Astrocyte of the cerebellum (primary cell): ENCODE data around the gene ELMO3.

Experiments
- DNase-seq: peaks from one replicate; pipeline ENCODE4 v3.0.0-alpha.2; 2011; ENCODE audit warnings: low read depth
- H3K4me3 ChIP-seq: 2 replicates; pipeline ENCODE4 v1.5.1; 2011; ENCODE audit warnings: mild to moderate bottlenecking, low read depth, low read length, moderate library complexity
- in situ Hi-C: cut with HindIII; loops from 2 replicates; pipeline ENCODE4 v1.10.0; 2017; ENCODE audit warnings: low sequenced_read_pairs
- TF ChIP-seq, protein P1 (sequence below): IDR thresholded peaks from 2 replicates; pipeline ENCODE4 v1.5.1; 2012; ENCODE audit warnings: low read length, low read depth, moderate library complexity, mild to moderate bottlenecking; ENCODE audit errors: missing control alignments

The ELMO3 gene

DNA sequence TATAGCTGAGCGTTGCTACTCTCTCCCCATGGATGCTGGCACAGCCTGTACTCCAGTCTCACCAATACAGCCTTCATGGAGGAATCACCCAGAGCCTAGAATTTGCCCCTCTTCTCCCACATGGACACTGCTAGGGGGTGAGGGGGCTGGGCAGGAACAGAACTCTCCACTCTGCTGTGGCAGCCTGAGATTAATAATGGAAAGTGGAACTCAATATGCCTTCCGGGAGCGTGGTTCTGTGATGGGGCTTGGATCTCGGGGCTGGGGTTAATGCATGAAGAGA is 51.1 kb downstream of the ELMO3 start:
- in situ Hi-C loops = no loop called here
- DNase-seq = no peak
- peak overlapping the region; percentile 91 for H3K4me3 ChIP-seq
- TF ChIP-seq, protein P1, sequence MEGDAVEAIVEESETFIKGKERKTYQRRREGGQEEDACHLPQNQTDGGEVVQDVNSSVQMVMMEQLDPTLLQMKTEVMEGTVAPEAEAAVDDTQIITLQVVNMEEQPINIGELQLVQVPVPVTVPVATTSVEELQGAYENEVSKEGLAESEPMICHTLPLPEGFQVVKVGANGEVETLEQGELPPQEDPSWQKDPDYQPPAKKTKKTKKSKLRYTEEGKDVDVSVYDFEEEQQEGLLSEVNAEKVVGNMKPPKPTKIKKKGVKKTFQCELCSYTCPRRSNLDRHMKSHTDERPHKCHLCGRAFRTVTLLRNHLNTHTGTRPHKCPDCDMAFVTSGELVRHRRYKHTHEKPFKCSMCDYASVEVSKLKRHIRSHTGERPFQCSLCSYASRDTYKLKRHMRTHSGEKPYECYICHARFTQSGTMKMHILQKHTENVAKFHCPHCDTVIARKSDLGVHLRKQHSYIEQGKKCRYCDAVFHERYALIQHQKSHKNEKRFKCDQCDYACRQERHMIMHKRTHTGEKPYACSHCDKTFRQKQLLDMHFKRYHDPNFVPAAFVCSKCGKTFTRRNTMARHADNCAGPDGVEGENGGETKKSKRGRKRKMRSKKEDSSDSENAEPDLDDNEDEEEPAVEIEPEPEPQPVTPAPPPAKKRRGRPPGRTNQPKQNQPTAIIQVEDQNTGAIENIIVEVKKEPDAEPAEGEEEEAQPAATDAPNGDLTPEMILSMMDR = no peak

DNA sequence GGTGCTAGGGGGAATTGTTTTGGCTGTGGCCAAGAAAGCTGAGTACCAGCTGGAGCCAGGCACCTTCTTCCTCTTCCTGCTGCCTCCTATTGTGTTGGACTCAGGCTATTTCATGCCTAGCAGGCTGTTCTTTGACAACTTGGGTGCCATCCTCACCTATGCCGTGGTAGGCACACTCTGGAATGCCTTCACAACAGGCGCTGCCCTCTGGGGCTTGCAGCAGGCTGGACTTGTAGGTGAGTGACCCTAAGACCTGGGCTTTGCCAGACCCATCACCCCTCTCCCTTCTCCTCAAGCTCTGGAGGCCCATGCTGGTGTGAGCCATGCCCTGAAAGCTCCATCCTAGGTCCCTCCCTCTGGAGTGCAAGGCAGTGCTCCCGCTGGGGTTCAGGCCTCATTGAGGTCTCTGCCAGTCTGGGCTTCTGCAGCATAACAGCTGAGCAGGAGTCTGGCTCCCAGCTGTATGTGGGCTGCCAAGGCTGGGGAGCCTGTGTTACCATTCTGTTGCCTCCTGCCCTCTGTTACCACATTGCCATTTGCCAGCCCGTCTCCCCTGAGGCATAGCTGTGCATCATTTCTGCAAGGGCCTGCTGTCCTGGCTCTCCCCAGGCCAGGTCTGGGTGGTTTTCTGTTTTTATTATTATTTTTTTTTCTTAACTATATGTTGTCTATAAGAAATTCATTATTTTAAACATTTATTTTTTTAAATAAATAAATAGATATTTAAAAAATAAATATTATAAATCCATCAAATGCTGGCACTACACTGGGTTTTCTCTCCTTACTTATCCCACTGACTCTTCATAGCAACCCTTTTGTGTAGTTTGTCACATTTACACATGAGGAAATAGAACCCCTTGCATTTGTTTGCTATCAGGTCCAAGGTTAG is 53.9 kb downstream of the ELMO3 start:
- TF ChIP-seq, protein P1 = no peak
- no peak overlapping the region for H3K4me3 ChIP-seq
- in situ Hi-C loops = no loop called here
- DNase-seq = no peak
